ENCODE results near the gene HS6ST3.

The HS6ST3 gene

DNA sequence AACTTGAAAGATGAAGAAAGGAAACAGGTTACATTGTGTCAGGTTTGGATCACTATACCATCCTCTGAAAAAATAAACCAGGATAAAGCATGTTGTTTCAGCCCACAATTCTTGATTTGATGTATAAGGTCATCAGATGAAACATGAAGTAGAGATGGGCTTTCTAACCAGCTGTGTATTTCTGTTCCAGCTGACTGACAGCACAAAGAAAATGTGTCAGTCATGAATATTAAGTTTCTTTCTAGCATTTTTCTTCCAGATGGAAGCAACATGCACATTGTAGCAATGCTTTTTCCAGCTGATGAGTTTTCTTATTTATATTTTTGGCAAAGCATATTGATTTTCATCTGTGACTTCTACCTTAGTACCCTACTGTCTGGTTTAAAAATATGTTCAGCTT lies 704.8 kb downstream of the HS6ST3 start:
- Histone ChIP-seq H3K4me3 (no peak overlapping the region), H3K36me3 (replicated peaks) (no peaks in the 10 kb centered on the region), H3K27me3 (ENCODE audit: low read depth) (no peaks in the 10 kb centered on the region), H3K9me3 (no peaks in the 10 kb centered on the region), H3K4me1 (no peaks in the 10 kb centered on the region)
- in situ Hi-C loops (cut with MboI; ENCODE audit: low sequenced_read_pairs) = no loop called here
- no peak for DNase-seq (ENCODE audit: low spot score in 2 of 2)

DNA sequence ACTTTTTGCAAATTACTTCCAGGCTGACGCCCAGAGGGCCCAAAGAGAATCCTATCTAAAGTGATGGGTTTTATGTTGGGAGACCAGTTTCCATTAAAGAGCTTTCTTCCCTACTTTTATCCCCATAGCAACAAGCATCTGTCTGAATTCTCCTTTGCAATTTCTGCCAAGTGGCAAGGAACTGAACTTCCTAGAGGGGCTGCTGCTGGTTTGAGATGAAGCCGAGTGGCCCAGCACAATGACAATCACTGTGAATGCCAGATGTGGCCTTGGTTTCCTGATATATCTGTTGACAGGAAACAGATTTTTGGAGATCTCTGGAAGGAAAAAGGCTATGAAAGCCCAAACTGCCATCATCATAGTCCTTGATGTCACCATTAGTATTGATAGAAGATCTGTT lies 705.8 kb downstream of the HS6ST3 start:
- H3K9me3 ChIP-seq = no peaks in the 10 kb centered on the region
- no peak overlapping the region for H3K4me3 ChIP-seq
- H3K4me1 ChIP-seq = no peaks in the 10 kb centered on the region
- DNase-seq (ENCODE audit: low spot score in 2 of 2) = no peak
- in situ Hi-C loops (cut with MboI; ENCODE audit: low sequenced_read_pairs) = no loop called here
- H3K36me3 ChIP-seq (replicated peaks) = no peaks in the 10 kb centered on the region
- no peaks in the 10 kb centered on the region for H3K27me3 ChIP-seq (ENCODE audit: low read depth)

DNA sequence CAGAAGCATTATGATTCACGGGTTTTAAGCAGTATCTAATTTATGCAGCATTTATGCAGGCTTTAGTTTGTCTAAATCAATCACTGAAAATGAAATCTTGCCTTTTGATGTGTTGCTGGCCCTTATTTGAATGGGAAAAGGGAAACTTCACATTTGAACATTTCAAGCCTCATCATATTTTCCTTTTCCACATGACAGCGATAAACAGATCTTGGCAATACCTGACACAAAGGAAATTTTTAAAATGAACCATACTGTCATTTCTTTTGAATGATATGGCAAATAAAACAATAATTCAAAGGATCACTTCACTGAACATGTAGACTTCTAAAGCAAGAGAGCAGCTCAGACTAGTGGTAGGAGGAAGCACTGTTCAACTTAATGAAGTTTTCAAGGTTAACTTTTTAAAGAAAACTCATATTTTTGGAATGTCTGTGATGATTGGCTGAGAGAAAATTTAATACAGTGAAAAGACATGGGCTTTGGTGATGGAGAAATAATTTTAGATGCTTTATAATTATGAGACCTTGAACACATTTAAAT lies 706.3 kb downstream of the HS6ST3 start:
- no peaks in the 10 kb centered on the region for H3K27me3 ChIP-seq (ENCODE audit: low read depth)
- DNase-seq (ENCODE audit: low spot score in 2 of 2) = no peak
- no peaks in the 10 kb centered on the region for H3K4me1 ChIP-seq
- H3K9me3 ChIP-seq = no peaks in the 10 kb centered on the region
- in situ Hi-C loops (cut with MboI; ENCODE audit: low sequenced_read_pairs) = no loop called here
- no peaks in the 10 kb centered on the region for H3K36me3 ChIP-seq (replicated peaks)
- H3K4me3 ChIP-seq = no peak overlapping the region

DNA sequence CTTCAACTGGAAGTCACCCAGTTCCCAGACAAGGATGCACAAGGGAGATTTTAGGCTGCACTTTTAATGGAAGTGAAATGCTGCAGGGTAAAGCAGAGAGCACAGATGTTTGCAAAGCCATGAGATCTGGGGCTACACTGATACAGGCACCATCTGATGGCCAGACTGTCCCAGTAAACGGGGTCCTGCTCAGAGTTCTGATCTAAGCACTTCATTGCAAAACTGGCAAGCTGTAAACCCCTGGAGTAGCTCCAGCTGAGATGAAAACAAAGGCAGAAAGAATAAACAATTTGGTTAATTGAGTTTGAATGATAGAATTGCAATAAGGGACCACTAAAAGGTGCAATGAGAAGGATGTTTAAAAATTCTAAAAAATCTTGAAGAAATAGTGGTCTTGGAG lies 707.2 kb downstream of the HS6ST3 start:
- H3K27me3 ChIP-seq (ENCODE audit: low read depth) = no peaks in the 10 kb centered on the region
- in situ Hi-C loops (cut with MboI; ENCODE audit: low sequenced_read_pairs) = no loop called here
- no peaks in the 10 kb centered on the region for H3K9me3 ChIP-seq
- no peak overlapping the region for H3K4me3 ChIP-seq
- no peaks in the 10 kb centered on the region for H3K36me3 ChIP-seq (replicated peaks)
- DNase-seq (ENCODE audit: low spot score in 2 of 2) = no peak
- no peaks in the 10 kb centered on the region for H3K4me1 ChIP-seq

DNA sequence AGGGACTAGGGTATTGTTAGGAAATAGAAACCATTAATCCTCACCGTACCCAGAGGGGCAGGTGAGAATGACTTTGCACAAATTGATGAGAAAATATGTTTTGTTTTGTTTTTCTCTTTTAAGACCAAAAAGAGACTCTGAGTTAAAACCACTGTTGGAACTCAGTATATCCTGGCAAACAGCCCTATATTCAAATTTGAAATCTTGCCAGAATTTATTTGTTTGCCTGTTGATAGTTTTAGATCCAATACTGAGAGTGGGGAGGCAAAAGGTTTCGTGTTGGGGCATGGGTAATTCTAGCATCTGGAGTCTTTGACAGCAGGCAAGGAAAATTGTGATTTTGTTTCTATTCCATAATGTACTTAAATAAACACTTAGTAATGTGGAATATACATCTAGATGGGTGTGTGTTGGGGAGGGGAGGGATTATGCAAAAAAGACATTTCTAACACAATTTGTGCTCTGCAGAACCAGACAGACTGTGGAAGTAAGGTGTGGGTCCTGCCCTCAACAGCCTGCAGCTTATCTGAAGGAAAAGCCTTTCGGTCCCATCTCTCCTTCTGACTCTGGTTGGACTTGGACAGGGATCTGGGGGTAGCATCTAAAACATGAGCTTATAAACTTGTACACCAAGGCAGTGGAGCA lies 713.7 kb downstream of the HS6ST3 start:
- no peak overlapping the region for H3K4me3 ChIP-seq
- H3K4me1 ChIP-seq = no peaks in the 10 kb centered on the region
- no peaks in the 10 kb centered on the region for H3K27me3 ChIP-seq (ENCODE audit: low read depth)
- no peaks in the 10 kb centered on the region for H3K9me3 ChIP-seq
- in situ Hi-C loops (cut with MboI; ENCODE audit: low sequenced_read_pairs) = no loop called here
- no peak for DNase-seq (ENCODE audit: low spot score in 2 of 2)
- no peaks in the 10 kb centered on the region for H3K36me3 ChIP-seq (replicated peaks)

DNA sequence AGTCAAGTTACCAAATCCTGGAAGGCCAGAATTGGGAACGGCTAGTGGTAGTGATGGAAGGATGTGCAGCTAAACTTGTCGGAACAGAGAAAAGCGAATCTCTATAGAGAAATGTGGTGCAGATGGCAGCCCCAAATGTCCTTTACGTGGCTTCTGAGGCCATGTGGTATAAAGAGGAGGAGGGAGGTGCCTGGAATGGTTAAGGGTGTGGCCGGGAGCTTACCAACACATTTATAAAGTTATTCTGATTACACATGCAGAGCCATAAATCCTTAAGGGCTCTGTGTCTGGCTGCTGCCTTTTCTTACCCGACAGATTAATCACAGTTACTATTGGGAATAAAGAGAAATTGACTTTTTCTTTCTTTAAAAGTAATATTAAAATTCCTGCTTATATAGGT lies 714.3 kb downstream of the HS6ST3 start:
- H3K4me3 ChIP-seq = no peak overlapping the region

DNA sequence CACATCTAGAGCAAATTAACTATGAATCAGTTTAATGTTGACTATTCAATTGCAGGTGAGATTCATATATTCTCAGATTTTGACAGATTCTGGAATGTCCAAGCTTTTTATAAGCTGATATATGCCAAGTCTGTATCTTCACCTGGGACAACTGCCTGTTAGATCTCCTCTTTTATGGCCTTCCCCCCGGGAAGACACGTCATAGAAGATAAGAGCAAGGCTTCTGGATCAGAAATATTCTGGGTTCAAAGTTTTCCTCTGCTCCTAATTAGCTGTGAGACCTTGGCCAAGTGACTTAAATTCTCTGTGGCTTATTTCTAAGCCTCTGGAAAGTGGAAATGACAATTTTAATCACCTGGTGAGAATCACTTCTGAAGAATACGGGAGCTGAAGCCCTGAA lies 716.8 kb downstream of the HS6ST3 start:
- no peaks in the 10 kb centered on the region for H3K36me3 ChIP-seq (replicated peaks)
- in situ Hi-C loops (cut with MboI; ENCODE audit: low sequenced_read_pairs) = no loop called here
- H3K27me3 ChIP-seq (ENCODE audit: low read depth) = no peaks in the 10 kb centered on the region
- no peaks in the 10 kb centered on the region for H3K9me3 ChIP-seq
- no peak for DNase-seq (ENCODE audit: low spot score in 2 of 2)
- no peaks in the 10 kb centered on the region for H3K4me1 ChIP-seq
- no peak overlapping the region for H3K4me3 ChIP-seq

More for the DNA sequence above, 714.3 kb downstream of the HS6ST3 start:
- Histone ChIP-seq H3K4me1 (no peaks in the 10 kb centered on the region), H3K36me3 (replicated peaks) (no peaks in the 10 kb centered on the region), H3K9me3 (no peaks in the 10 kb centered on the region), H3K27me3 (ENCODE audit: low read depth) (no peaks in the 10 kb centered on the region)
- in situ Hi-C loops (cut with MboI; ENCODE audit: low sequenced_read_pairs) = no loop called here
- DNase-seq (ENCODE audit: low spot score in 2 of 2) = no peak

DNA sequence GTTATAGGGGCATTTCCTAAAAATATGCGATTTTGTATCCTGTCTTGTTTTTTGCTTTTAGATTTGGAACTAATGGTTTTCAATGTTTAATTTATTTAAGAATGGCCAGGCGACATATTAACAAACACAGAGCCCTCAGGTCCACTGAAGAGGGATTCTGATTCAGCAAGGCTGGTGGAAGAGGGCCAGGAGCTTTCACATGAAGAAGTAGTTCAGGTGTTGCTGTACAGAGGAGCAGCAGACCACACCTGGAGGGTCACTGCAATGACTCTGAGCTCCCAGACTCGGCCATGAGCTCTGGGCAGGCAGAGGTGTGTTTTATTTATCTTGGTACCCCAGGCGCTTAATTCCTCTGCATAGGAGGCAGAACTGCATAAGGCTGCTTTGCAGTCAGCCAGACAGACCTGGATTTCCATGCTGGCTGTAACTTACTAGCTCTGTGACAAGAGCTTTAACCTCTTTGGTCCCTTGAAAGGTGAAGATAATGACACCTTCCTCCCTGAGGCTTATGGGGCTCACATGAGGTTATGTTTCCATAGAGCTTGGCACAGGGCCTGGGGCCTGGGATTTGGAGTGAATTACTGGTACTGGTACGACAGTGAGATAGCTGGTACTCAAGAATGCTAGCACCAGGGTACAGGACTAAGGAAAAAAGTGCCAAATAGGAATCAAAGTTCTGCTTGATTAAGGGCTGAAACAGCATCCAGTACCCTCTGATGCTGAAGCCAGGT lies 719.6 kb downstream of the HS6ST3 start:
- H3K4me3 ChIP-seq = no peak overlapping the region
- no peak for DNase-seq (ENCODE audit: low spot score in 2 of 2)
- in situ Hi-C loops (cut with MboI; ENCODE audit: low sequenced_read_pairs) = no loop called here

DNA sequence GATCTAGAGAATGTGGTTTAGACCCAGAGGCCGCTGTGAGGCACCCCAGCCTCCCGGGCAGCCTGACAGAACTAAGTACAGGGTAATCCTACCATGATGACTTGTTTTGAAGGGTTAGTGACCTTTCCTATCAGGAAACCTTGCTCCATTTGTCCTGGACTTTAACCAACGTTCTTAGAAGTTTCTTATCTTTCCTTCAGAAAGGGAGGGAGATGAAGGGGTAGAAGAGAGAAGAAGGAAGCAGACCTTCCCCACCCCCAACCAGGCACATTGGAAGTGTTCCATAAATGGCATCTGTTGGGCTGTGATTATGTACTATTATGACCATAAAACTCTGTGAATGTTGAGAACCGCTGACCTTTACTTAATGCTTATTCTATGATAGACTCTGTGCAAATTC lies 720.2 kb downstream of the HS6ST3 start:
- in situ Hi-C loops (cut with MboI; ENCODE audit: low sequenced_read_pairs) = no loop called here
- Histone ChIP-seq H3K36me3 (replicated peaks) (no peaks in the 10 kb centered on the region), H3K27me3 (ENCODE audit: low read depth) (no peaks in the 10 kb centered on the region), H3K4me1 (no peaks in the 10 kb centered on the region), H3K9me3 (no peaks in the 10 kb centered on the region), H3K4me3 (no peak overlapping the region)
- DNase-seq (ENCODE audit: low spot score in 2 of 2) = no peak

More for the DNA sequence above, 719.6 kb downstream of the HS6ST3 start:
- Histone ChIP-seq H3K36me3 (replicated peaks) (no peaks in the 10 kb centered on the region), H3K9me3 (no peaks in the 10 kb centered on the region), H3K4me1 (no peaks in the 10 kb centered on the region), H3K27me3 (ENCODE audit: low read depth) (no peaks in the 10 kb centered on the region)

DNA sequence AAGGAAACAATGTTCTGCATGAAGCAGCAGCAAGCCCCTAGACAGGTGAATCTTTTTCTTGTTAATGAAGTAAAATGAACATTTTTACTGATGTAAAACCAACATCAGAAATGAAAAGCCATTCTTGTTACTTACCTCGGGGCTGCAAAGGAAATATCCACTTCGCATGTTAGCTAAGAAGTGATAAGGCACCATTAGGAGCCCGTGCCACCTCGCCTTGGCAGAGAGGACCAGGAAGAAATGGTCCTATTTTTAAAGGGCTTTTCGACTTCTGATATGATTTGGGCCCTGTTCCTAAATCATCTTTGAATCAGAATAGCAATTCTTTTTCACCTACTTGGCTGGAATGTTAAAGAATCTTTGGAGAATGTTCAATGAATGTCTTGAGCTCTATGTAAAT lies 721.1 kb downstream of the HS6ST3 start:
- no peak for DNase-seq (ENCODE audit: low spot score in 2 of 2)
- no peaks in the 10 kb centered on the region for H3K27me3 ChIP-seq (ENCODE audit: low read depth)
- no peaks in the 10 kb centered on the region for H3K36me3 ChIP-seq (replicated peaks)
- in situ Hi-C loops (cut with MboI; ENCODE audit: low sequenced_read_pairs) = no loop called here
- H3K4me1 ChIP-seq = no peaks in the 10 kb centered on the region
- no peak overlapping the region for H3K4me3 ChIP-seq
- no peaks in the 10 kb centered on the region for H3K9me3 ChIP-seq

DNA sequence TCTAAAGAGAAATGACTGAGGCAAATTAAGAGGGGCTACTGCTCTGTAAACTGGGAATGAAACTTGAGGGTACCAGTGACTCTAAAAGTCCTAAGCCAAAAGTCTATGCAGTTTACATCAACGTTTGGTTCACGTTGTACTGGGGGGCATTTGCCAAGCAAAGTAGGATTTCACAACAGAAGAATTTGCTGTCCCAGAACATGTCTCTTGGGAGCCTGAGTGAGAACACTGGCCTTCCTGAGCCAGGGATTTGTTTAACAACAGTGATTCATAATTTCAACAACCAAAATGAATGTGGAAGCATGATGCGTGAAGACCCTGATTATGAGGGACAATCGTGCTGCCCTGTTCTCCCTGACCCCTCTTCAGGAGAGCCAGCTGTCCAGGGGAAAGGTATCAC lies 726.4 kb downstream of the HS6ST3 start:
- no peaks in the 10 kb centered on the region for H3K27me3 ChIP-seq (ENCODE audit: low read depth)
- H3K4me3 ChIP-seq = no peak overlapping the region
- no peaks in the 10 kb centered on the region for H3K4me1 ChIP-seq
- H3K36me3 ChIP-seq (replicated peaks) = no peaks in the 10 kb centered on the region
- no peaks in the 10 kb centered on the region for H3K9me3 ChIP-seq
- no peak for DNase-seq (ENCODE audit: low spot score in 2 of 2)
- in situ Hi-C loops (cut with MboI; ENCODE audit: low sequenced_read_pairs) = no loop called here

DNA sequence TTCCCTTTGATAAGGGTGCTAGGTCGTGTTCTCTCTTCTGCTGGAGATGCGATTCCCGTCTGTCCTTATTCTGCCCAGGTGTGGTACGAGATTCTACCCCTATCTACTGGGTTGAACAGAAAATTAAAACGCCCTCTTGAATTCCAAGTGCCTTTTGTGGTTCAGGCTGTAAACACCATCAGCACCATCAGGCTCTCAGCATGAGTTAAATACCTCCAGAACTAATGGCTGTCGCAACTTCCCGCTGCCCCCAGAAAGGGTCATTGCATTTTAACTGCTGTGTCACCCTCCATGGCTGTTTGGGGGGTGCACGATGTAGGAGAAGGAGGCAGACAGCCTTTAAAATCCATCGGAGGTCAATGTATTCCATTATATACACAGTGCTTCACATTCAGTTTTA lies 727.0 kb downstream of the HS6ST3 start:
- no peak for DNase-seq (ENCODE audit: low spot score in 2 of 2)
- Histone ChIP-seq H3K9me3 (no peaks in the 10 kb centered on the region), H3K4me1 (no peaks in the 10 kb centered on the region), H3K27me3 (ENCODE audit: low read depth) (no peaks in the 10 kb centered on the region), H3K4me3 (no peak overlapping the region), H3K36me3 (replicated peaks) (no peaks in the 10 kb centered on the region)
- in situ Hi-C loops (cut with MboI; ENCODE audit: low sequenced_read_pairs) = no loop called here

DNA sequence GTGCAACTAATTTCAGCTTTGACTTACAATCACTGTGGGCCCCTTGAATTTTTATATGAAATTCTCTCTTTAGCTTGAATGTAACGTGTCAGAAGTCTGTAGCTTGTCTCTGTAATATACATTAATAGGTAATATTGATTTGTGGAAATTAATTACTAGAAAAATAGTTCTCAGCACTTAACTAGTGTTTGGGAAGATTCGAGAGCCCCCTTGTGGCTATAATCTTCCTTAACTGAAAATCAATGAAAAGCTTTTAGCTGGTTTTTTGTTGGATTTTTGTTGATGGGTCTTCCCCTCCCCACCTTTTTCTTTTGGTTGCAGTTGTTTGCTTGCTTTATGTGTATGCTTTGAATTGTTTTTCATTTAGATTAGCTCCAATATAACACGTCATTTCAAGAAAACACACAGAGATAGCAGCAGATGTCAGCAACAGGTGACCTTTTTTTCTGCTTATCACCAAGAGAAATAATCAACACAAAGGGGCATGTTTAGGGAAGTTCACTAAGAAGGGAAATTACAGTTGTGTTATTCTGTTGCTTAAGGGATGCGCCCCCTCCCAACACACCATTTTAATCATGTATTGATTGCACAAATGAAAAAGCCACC lies 727.5 kb downstream of the HS6ST3 start:
- in situ Hi-C loops (cut with MboI; ENCODE audit: low sequenced_read_pairs) = no loop called here
- DNase-seq (ENCODE audit: low spot score in 2 of 2) = peak; percentile 19 to 28
- no peak overlapping the region for H3K4me3 ChIP-seq

DNA sequence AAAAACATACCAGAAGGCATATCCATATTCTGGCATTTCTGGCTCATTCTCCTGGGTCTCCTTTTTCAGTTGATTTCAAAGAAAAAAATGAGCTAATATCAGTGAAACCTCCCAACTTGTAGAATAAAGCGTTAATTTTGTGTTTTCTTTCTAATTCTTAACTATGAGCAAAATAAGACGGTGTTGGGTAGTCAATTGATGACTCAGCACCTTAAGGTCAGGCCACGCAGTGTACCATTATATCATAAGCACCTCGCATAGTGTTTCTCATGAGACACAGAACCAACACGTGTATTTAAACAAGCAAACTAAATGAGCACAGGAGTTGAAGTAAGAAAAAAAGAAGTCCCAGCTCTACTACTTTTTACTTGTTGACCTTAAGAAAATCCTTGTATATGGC lies 729.5 kb downstream of the HS6ST3 start:
- no peak for DNase-seq (ENCODE audit: low spot score in 2 of 2)
- in situ Hi-C loops (cut with MboI; ENCODE audit: low sequenced_read_pairs) = no loop called here
- H3K4me1 ChIP-seq = no peaks in the 10 kb centered on the region
- no peaks in the 10 kb centered on the region for H3K36me3 ChIP-seq (replicated peaks)
- H3K9me3 ChIP-seq = no peaks in the 10 kb centered on the region
- no peak overlapping the region for H3K4me3 ChIP-seq
- H3K27me3 ChIP-seq (ENCODE audit: low read depth) = no peaks in the 10 kb centered on the region

More for the DNA sequence above, 727.5 kb downstream of the HS6ST3 start:
- H3K36me3 ChIP-seq (replicated peaks) = no peaks in the 10 kb centered on the region
- H3K9me3 ChIP-seq = no peaks in the 10 kb centered on the region
- H3K4me1 ChIP-seq = no peaks in the 10 kb centered on the region
- H3K27me3 ChIP-seq (ENCODE audit: low read depth) = no peaks in the 10 kb centered on the region

Data from HAP-1 (cell line).